Measurements from ENCODE around the gene TSC22D4. TPM values are rescaled to one million over a fixed set of nuclear protein-coding genes. Genes with fewer than 3 reads are reported as not detected.

Gene TSC22D4
- total RNA-seq, 3 donors from 2014 or later: 45.1 to 65.2 (median 64.8) TPM

GRCh38 chr7:100433592-100434296 lies 45.3 kb downstream of the TSC22D4 start:
- TF ChIP-seq CTCF (IDR thresholded peaks at IDR 0.05): no peak
- DNase-seq (peak in 1 of 3 donors; percentile 26), ATAC-seq (no peak)
- Histone ChIP-seq H3K9me3 (no peaks in the 10 kb centered on the region), H3K4me3 (no peak overlapping the region), H3K36me3 (ENCODE audit: low read depth) (peaks cover 7% of the 10 kb centered on the region), H3K4me1 (ENCODE audit: low read depth) (peaks cover 31% of the 10 kb centered on the region)
- intact Hi-C loops (cut with DNase I, micrococcal nuclease): no loop called here

- no peaks in the 10 kb centered on the region for H3K9me3 ChIP-seq
- ATAC-seq: no peak
- H3K4me1 ChIP-seq (ENCODE audit: low read depth): peaks cover 31% of the 10 kb centered on the region
- intact Hi-C loops (cut with DNase I, micrococcal nuclease): no loop called here
- no peak overlapping the region for H3K4me3 ChIP-seq
- peak in 1 of 3 donors; percentile 15 for DNase-seq
- TF ChIP-seq CTCF (IDR thresholded peaks at IDR 0.05): no peak
- peaks cover 7% of the 10 kb centered on the region for H3K36me3 ChIP-seq (ENCODE audit: low read depth)
Observed at GRCh38 chr7:100433276-100433591, 45.8 kb downstream of the TSC22D4 start.

- peak in 1 of 3 donors; percentile 24 for DNase-seq
- Histone ChIP-seq H3K9me3 (no peaks in the 10 kb centered on the region), H3K36me3 (ENCODE audit: low read depth) (peaks cover 7% of the 10 kb centered on the region), H3K4me1 (ENCODE audit: low read depth) (peaks cover 36% of the 10 kb centered on the region), H3K4me3 (no peak overlapping the region)
- no peak for ATAC-seq
- intact Hi-C loops (cut with DNase I, micrococcal nuclease): no loop called here
- TF ChIP-seq CTCF (IDR thresholded peaks at IDR 0.05): no peak
Observed at GRCh38 chr7:100432621-100433275, 46.3 kb downstream of the TSC22D4 start.

GRCh38 chr7:100432053-100432452 lies 47.0 kb downstream of the TSC22D4 start:
- H3K4me1 ChIP-seq (ENCODE audit: low read depth): peaks cover 38% of the 10 kb centered on the region
- intact Hi-C loops (cut with DNase I, micrococcal nuclease): no loop called here
- DNase-seq (no peak), ATAC-seq (no peak)
- no peak for TF ChIP-seq CTCF (IDR thresholded peaks at IDR 0.05)
- H3K4me3 ChIP-seq: no peak overlapping the region
- no peaks in the 10 kb centered on the region for H3K9me3 ChIP-seq
- peaks cover 7% of the 10 kb centered on the region for H3K36me3 ChIP-seq (ENCODE audit: low read depth)

GRCh38 chr7:100431286-100431735 lies 47.7 kb downstream of the TSC22D4 start:
- H3K4me3 ChIP-seq: no peak overlapping the region
- no peaks in the 10 kb centered on the region for H3K9me3 ChIP-seq
- ATAC-seq: no peak
- peak in 2 of 3 donors; percentile 47 to 62 for DNase-seq
- intact Hi-C loops (cut with DNase I, micrococcal nuclease): no loop called here
- peaks cover 38% of the 10 kb centered on the region for H3K4me1 ChIP-seq (ENCODE audit: low read depth)
- no peak for TF ChIP-seq CTCF (IDR thresholded peaks at IDR 0.05)
- H3K36me3 ChIP-seq (ENCODE audit: low read depth): peaks cover 7% of the 10 kb centered on the region
